C4-2B (cell line): ENCODE measurements around the gene RAP1GAP.

ENCODE experiments used
- ZFX ChIP-seq: fragments of 450-650 bp; IDR thresholded peaks from 2 replicates; pipeline ENCODE4 v1.6.1; 2017
- TF ChIP-seq, protein P1 (sequence below): fragments of 450-650 bp; conservative IDR thresholded peaks from 2 replicates; pipeline ENCODE4 v1.5.1; 2017; ENCODE audit warnings: mild to moderate bottlenecking

DNA sequence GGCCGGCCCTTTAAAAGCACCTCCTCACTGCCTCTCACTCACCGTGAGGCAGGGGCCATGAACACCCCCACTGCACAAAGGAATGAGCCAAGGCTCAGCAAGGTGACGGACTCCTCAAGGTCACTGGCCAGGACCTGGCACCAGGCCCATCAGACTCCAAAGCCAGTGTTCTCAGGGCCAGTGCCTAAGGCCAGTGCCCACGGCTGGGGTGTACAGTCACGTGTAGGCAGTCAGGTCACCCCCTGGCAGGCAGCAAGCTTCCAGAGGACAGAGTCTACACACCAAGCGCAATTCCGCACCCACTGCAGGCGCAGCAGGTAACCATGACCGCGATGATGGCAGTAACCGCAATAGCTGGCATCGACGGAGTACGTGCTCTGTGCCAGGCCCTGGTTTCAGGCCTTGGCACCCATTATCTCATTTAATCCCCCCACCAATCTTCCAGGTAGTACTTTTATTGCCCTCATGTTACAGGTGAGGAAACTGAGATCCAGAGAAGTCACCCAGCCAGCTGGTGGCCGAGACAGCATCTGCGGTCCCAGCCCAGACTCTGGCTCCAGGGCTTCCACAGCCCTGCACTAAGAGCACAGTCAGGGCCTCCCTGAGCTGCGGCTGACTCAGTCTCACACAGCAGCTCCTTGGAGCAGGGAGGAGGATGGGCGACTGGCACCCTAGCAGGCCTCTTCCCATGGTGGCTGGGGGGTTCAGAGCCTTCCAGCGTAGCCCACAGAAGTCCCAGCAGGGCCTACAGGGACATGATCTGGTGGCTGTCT lies 27.0 kb downstream of the RAP1GAP start:
- TF ChIP-seq, protein P1, sequence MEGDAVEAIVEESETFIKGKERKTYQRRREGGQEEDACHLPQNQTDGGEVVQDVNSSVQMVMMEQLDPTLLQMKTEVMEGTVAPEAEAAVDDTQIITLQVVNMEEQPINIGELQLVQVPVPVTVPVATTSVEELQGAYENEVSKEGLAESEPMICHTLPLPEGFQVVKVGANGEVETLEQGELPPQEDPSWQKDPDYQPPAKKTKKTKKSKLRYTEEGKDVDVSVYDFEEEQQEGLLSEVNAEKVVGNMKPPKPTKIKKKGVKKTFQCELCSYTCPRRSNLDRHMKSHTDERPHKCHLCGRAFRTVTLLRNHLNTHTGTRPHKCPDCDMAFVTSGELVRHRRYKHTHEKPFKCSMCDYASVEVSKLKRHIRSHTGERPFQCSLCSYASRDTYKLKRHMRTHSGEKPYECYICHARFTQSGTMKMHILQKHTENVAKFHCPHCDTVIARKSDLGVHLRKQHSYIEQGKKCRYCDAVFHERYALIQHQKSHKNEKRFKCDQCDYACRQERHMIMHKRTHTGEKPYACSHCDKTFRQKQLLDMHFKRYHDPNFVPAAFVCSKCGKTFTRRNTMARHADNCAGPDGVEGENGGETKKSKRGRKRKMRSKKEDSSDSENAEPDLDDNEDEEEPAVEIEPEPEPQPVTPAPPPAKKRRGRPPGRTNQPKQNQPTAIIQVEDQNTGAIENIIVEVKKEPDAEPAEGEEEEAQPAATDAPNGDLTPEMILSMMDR: no peak
- TF ChIP-seq ZFX: no peak
